Lower lobe of right lung (tissue), 2 donors: ENCODE measurements around the gene DCLK1. TPM values are rescaled to one million over a fixed set of nuclear protein-coding genes. Genes with fewer than 3 reads are reported as not detected.

Experiments used
- ATAC-seq, 2 donors: fragments of 200-7000 bp; cut with Tn5 transposase; one replicate each; pipeline ENCODE4 v1.9.1; 2020 to 2022; ENCODE audit warnings: mild to moderate bottlenecking in 2 of 2, moderate library complexity in 2 of 2
- DNase-seq: peaks from one replicate; pipeline ENCODE4 v3.0.0-alpha.2; 2020
- H3K27ac ChIP-seq: fragments of 200-600 bp; one replicate; pipeline ENCODE4 v1.8.0; 2022
- H3K27me3 ChIP-seq: fragments of 200-600 bp; one replicate; pipeline ENCODE4 v1.8.0; 2022; ENCODE audit warnings: low read depth
- H3K36me3 ChIP-seq: fragments of 200-600 bp; one replicate; pipeline ENCODE4 v1.8.0; 2022; ENCODE audit warnings: mild to moderate bottlenecking
- H3K4me1 ChIP-seq: fragments of 200-600 bp; one replicate; pipeline ENCODE4 v1.8.0; 2022
- H3K4me3 ChIP-seq: fragments of 200-600 bp; one replicate; pipeline ENCODE4 v1.8.0; 2022; ENCODE audit warnings: mild to moderate bottlenecking
- H3K9me3 ChIP-seq: fragments of 200-600 bp; one replicate; pipeline ENCODE4 v1.8.0; 2022
- intact Hi-C: fragments of 100-400 bp; cut with DNase I; formaldehyde crosslinking; loops from one replicate; pipeline ENCODE4 v1.11.0; 2022
- total RNA-seq: library from RNA; stranded (reverse); fragmentation: NEBNext Ultra II Directional; extraction: Animal tissue kit (Norgen Biotek cat#: 25700); gene quantifications from one replicate; pipeline ENCODE4 v1.2.1, GENCODE V29; 2021
- TF ChIP-seq, protein P1 (sequence below): fragments of 200-600 bp; IDR thresholded peaks from one replicate; pipeline ENCODE4 v1.8.0; 2022; ENCODE audit warnings: antibody characterized with exemption, mild to moderate bottlenecking
- donor health status: DM: no; HTN: yes; CAD: no; lungs with severe emphysema.

Gene DCLK1
- total RNA-seq, 1 donor from 2014 or later = 10.4 TPM

DNA sequence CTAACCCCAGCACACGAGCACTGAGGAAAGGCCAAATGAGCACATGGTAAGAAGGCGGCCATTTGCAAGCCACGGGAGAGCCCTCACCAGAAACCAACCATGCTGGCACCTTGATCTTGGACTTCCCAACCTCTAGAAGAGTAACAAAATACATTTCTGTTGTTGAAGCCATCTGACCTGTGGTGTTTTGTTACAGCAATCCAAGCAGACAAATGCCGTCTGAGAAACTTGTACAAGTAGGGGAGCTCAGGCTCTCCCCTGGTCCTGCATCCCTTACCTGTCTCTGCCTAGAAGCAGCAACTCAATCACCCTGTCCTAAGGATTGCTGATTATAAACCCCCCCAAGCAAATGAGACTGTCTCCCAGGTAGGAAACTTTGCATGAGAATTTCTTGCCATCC, 399.7 kb downstream of the DCLK1 start:
- intact Hi-C loops = no loop called here
- no peak overlapping the region for H3K27ac ChIP-seq
- no peak for DNase-seq
- no peaks in the 10 kb centered on the region for H3K36me3 ChIP-seq
- TF ChIP-seq, protein P1, sequence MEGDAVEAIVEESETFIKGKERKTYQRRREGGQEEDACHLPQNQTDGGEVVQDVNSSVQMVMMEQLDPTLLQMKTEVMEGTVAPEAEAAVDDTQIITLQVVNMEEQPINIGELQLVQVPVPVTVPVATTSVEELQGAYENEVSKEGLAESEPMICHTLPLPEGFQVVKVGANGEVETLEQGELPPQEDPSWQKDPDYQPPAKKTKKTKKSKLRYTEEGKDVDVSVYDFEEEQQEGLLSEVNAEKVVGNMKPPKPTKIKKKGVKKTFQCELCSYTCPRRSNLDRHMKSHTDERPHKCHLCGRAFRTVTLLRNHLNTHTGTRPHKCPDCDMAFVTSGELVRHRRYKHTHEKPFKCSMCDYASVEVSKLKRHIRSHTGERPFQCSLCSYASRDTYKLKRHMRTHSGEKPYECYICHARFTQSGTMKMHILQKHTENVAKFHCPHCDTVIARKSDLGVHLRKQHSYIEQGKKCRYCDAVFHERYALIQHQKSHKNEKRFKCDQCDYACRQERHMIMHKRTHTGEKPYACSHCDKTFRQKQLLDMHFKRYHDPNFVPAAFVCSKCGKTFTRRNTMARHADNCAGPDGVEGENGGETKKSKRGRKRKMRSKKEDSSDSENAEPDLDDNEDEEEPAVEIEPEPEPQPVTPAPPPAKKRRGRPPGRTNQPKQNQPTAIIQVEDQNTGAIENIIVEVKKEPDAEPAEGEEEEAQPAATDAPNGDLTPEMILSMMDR = no peak
- ATAC-seq = no peak
- H3K9me3 ChIP-seq = no peaks in the 10 kb centered on the region
- no peak overlapping the region for H3K4me3 ChIP-seq
- no peaks in the 10 kb centered on the region for H3K27me3 ChIP-seq
- H3K4me1 ChIP-seq = no peaks in the 10 kb centered on the region

DNA sequence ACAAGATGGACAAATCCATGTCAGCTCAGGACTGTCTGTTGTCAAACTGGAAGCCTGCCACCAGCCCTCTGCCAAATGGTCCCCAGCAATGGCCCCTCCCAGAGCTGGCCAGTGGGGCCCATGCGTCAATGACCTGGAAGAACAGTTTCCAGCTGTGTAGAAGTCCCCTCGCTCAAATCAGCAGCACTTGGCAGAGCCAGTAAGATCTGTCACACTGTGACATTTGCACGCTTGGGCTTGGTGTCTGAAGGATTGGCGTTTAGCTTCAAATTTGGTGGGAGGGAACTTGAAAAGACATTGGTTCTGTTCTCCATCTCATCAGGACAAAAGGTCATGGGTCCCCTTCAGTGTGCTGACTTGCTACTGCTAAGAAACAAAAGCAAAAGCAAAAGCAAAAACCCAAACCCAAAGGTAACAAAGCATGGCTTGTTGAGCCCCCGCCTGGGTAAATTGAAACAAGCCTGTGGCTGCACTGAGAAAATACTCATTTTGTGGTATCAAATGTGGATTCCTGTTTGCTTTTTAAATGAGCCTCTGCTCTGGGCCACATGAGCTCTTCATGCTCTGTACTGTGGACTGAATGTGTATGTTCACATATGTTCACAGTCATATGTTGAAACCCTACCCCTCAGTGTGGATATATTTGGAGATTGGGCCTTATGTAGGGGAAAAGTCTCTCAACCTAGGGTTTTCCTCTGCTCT, 401.1 kb downstream of the DCLK1 start:
- TF ChIP-seq, protein P1 = no peak
- ATAC-seq (peak in 1 of 2 donors; percentile 69), DNase-seq (no peak)
- H3K27ac ChIP-seq = no peak overlapping the region
- H3K4me3 ChIP-seq = no peak overlapping the region
- H3K9me3 ChIP-seq = no peaks in the 10 kb centered on the region
- no peaks in the 10 kb centered on the region for H3K36me3 ChIP-seq
- H3K27me3 ChIP-seq = no peaks in the 10 kb centered on the region
- intact Hi-C loops = no loop called here
- H3K4me1 ChIP-seq = no peaks in the 10 kb centered on the region

DNA sequence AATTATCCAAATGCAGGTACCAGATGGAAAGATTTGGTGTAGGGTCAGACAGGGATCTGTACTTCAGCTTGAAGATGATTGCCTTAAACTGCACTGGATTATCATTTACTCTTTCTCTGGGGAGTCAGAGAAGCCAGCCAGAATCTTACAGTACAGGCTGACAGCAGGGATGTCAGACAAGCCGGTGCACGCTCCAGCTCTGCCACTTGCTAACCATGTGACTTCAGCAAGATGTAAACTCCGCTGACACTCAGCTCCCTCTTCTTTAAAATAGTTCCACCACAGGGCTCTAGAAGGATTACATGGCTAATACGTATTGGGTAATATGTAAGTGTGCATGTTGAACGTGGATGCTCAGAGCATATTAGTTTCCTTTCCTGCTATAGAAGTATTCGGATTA, 403.3 kb downstream of the DCLK1 start:
- Histone ChIP-seq H3K4me3 (no peak overlapping the region), H3K4me1 (no peaks in the 10 kb centered on the region), H3K27ac (no peak overlapping the region), H3K9me3 (no peaks in the 10 kb centered on the region), H3K36me3 (no peaks in the 10 kb centered on the region), H3K27me3 (no peaks in the 10 kb centered on the region)
- DNase-seq (no peak), ATAC-seq (no peak)
- TF ChIP-seq, protein P1 = no peak
- intact Hi-C loops = no loop called here

DNA sequence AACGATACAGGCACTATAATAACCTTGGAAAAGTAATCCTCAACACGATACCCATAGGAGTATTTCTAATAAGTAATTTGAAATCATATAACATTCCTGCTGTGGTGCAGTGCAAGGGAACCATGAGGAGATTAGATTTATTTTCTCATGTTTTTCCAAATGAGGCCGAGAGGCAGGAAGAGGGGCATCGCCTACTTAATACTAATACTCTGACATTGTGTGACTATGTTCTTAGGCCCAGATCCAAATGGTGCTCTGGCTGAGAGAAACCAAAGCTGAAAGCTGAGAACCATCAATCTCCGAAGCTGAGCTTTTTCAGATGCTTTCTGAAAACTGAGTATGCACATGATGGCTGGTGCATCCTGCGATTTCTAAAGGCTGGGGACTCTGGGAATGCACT, 406.7 kb downstream of the DCLK1 start:
- Histone ChIP-seq H3K9me3 (no peaks in the 10 kb centered on the region), H3K27me3 (no peaks in the 10 kb centered on the region), H3K4me3 (no peak overlapping the region), H3K4me1 (peaks cover 6% of the 10 kb centered on the region), H3K27ac (no peak overlapping the region), H3K36me3 (no peaks in the 10 kb centered on the region)
- TF ChIP-seq, protein P1 = no peak
- no peak for DNase-seq
- intact Hi-C loops = no loop called here
- ATAC-seq = no peak

DNA sequence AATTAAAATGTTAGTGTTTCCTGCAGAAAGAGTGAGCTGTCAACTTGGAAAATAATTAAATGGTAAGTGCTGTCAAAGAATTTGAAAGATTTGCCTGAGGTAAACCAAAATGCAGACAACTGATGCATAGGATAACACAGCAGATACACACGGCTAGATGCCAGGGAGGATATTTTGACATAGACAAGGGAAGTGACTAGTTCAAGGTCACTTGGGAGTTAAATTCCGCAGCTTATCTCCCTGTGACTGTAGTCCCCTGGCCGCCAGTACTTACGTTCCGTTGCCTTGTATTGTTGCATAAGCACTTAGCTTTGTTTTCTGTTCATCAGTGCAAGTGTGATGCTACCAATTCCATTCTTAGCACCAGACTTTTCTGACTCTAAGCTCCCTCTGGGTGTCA, 407.4 kb downstream of the DCLK1 start:
- TF ChIP-seq, protein P1 = no peak
- Histone ChIP-seq H3K4me3 (no peak overlapping the region), H3K9me3 (no peaks in the 10 kb centered on the region), H3K36me3 (no peaks in the 10 kb centered on the region), H3K27me3 (no peaks in the 10 kb centered on the region), H3K4me1 (peaks cover 6% of the 10 kb centered on the region), H3K27ac (no peak overlapping the region)
- DNase-seq (no peak), ATAC-seq (no peak)
- intact Hi-C loops = no loop called here
